Hepatocyte (in vitro differentiated cells): ENCODE data around the gene PAX3. TPM values are rescaled to one million over a fixed set of nuclear protein-coding genes. Genes with fewer than 3 reads are reported as not detected.
A peak's percentile ranks its signal among the peaks of the same experiment; 100 is the strongest.

Experiments used
- DNase-seq: peaks from one replicate; pipeline ENCODE4 v3.0.0-alpha.2; 2016; ENCODE audit warnings: low spot score
- H2AFZ ChIP-seq: fragments of 200-600 bp; sonication (generic); 2 replicates; pipeline ENCODE4 v1.6.0; 2016; ENCODE audit warnings: antibody characterized with exemption, mild to moderate bottlenecking
- H3K27ac ChIP-seq: fragments of 200-600 bp; sonication (generic); 2 replicates; pipeline ENCODE4 v1.5.1; 2016; ENCODE audit warnings: mild to moderate bottlenecking
- H3K27me3 ChIP-seq: fragments of 200-600 bp; sonication (generic); 2 replicates; pipeline ENCODE4 v1.6.1; 2016
- H3K36me3 ChIP-seq: fragments of 200-600 bp; sonication (generic); replicated peaks from 2 replicates; pipeline ENCODE4 v1.5.1; 2016; ENCODE audit warnings: low read depth; ENCODE audit not compliant: insufficient read depth
- H3K4me1 ChIP-seq: fragments of 200-600 bp; sonication (generic); 2 replicates; pipeline ENCODE4 v1.5.1; 2016; ENCODE audit warnings: mild to moderate bottlenecking, moderate library complexity; ENCODE audit not compliant: insufficient read depth
- H3K4me2 ChIP-seq: fragments of 200-600 bp; sonication (generic); 2 replicates; pipeline ENCODE4 v1.6.0; 2016
- H3K4me3 ChIP-seq: fragments of 200-600 bp; sonication (generic); 2 replicates; pipeline ENCODE4 v1.5.1; 2016; ENCODE audit warnings: mild to moderate bottlenecking
- H3K79me2 ChIP-seq: fragments of 200-600 bp; sonication (generic); 2 replicates; pipeline ENCODE4 v1.6.0; 2017; ENCODE audit warnings: mild to moderate bottlenecking
- H3K9me2 ChIP-seq: fragments of 200-600 bp; sonication (generic); replicated peaks from 2 replicates; pipeline ENCODE4 v1.6.0; 2017; ENCODE audit warnings: mild to moderate bottlenecking; ENCODE audit not compliant: insufficient read depth
- H3K9me3 ChIP-seq: fragments of 200-600 bp; sonication (generic); 2 replicates; pipeline ENCODE4 v1.5.1; 2016; ENCODE audit warnings: low read depth, mild to moderate bottlenecking
- H4K20me1 ChIP-seq: fragments of 200-600 bp; sonication (generic); 2 replicates; pipeline ENCODE4 v1.6.0; 2016; ENCODE audit warnings: mild to moderate bottlenecking; ENCODE audit not compliant: insufficient read depth, poor library complexity, severe bottlenecking
- EZH2 ChIP-seq: fragments of 200-600 bp; sonication (generic); IDR thresholded peaks from 2 replicates; pipeline ENCODE4 v1.6.1; 2016; ENCODE audit warnings: antibody characterized with exemption, mild to moderate bottlenecking, borderline replicate concordance
- EZH2phosphoT487 ChIP-seq: fragments of 200-600 bp; sonication (generic); IDR thresholded peaks from one replicate; pipeline ENCODE4 v1.6.1; 2018; ENCODE audit warnings: antibody characterized with exemption, mild to moderate bottlenecking, low read depth, moderate library complexity; ENCODE audit not compliant: unreplicated experiment, severe bottlenecking
- WGBS: methylation state at CpG from one replicate; pipeline ENCODE4 v1.1.6; 2016; ENCODE audit warnings: low lambda C conversion rate; ENCODE audit errors: missing lambda C conversion rate; 5-methylcytosine and 5-hydroxymethylcytosine counted together
- polyA plus RNA-seq: library from polyadenylated mRNA; unstranded; fragments of >200 nt; fragmentation: Nextera tagmentation; extraction: Ambion mirVana; gene quantifications from 2 replicates; pipeline ENCODE4 v1.2.1, GENCODE V29; 2016
- total RNA-seq: library from RNA; depleted of rRNA; stranded (reverse); fragments of >200 nt; gene quantifications from 2 replicates; pipeline ENCODE4 v1.2.3, GENCODE V29; 2014
- TF ChIP-seq, protein P1 (sequence below): fragments of 200-600 bp; sonication (generic); IDR thresholded peaks from 2 replicates; pipeline ENCODE4 v1.5.1; 2016; ENCODE audit warnings: antibody characterized with exemption, mild to moderate bottlenecking; ENCODE audit not compliant: poor library complexity

The PAX3 gene
- total and polyA plus RNA-seq, 2 experiments from 2014 or later = not detected

DNA sequence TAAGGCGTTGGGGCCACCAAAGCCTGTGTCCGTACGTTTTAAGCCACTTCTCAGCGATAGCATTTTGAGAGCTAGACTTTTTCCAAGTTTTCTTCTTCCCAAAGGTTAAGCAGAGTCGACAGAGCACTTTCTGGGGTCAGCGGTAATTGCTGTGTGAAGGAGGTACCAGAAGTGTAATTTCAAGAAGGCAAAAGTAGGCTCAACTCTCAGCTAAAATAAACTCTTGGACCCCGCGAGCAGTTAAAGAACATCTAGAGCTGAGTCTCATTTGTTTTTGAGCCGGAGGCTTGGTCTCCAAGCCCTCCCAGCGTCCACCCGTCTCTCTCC, 1.9 kb upstream of the PAX3 start:
- Histone ChIP-seq H3K36me3 (no peaks in the 10 kb centered on the region), H3K4me3 (no peak overlapping the region), H3K4me1 (peaks cover 15% of the 10 kb centered on the region), H3K9me3 (no peaks in the 10 kb centered on the region), H4K20me1 (peaks cover 3% of the 10 kb centered on the region), H3K79me2 (no peaks in the 10 kb centered on the region), H3K27me3 (peaks cover 100% of the 10 kb centered on the region), H3K27ac (no peak overlapping the region), H3K9me2 (no peaks in the 10 kb centered on the region), H3K4me2 (no peak overlapping the region), H2AFZ (no peak overlapping the region)
- TF ChIP-seq EZH2 (no peak), EZH2phosphoT487 (peak; percentile 64)
- no peak for DNase-seq
- 4% methylated on average over 11 of the region's 11 CpGs for WGBS

DNA sequence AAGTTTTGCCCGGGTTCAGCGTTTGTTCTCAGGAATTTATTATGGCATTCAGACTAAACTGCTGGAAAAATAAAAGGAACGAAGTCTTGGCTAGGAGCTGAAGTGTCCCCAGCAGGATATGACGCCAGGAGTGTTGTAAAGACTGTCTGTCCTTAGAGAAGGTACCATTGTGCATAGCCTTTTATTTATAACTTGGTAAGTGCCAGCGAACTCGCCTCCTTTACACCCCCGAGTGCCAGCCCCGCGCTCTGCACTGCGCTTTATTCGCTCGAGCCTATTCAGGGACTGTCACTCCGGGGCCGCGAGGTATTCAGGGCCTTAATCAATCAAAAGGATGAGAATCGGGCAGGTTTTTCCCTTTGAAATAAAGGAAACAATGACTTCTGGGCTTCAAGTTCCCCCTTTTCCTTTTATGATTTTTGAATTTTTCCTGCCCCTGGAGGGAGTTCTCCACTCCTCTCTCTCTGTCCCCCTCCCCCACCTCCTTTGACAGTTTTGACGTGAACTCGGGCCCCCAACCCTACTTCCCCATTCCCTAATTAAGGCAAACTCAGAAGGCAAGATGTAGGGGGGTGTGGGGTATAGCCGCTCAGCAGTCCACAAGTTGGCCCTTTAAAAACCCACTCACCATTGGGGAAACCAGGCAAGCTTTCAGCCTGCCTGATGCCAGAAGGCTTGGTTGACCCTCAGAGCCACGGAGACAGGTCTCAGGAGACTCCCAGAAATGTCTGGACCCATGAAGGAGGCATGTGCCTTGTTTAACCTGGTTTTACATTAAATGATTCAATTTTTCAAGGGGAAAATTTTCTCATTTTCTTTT, 1.3 kb upstream of the PAX3 start:
- no peak overlapping the region for H3K4me3 ChIP-seq
- H3K27ac ChIP-seq = no peak overlapping the region
- H3K27me3 ChIP-seq = peaks cover 100% of the 10 kb centered on the region
- no peak overlapping the region for H3K4me2 ChIP-seq
- H2AFZ ChIP-seq = no peak overlapping the region
- TF ChIP-seq EZH2phosphoT487 (peak; percentile 72), EZH2 (peak; percentile 11)
- TF ChIP-seq, protein P1, sequence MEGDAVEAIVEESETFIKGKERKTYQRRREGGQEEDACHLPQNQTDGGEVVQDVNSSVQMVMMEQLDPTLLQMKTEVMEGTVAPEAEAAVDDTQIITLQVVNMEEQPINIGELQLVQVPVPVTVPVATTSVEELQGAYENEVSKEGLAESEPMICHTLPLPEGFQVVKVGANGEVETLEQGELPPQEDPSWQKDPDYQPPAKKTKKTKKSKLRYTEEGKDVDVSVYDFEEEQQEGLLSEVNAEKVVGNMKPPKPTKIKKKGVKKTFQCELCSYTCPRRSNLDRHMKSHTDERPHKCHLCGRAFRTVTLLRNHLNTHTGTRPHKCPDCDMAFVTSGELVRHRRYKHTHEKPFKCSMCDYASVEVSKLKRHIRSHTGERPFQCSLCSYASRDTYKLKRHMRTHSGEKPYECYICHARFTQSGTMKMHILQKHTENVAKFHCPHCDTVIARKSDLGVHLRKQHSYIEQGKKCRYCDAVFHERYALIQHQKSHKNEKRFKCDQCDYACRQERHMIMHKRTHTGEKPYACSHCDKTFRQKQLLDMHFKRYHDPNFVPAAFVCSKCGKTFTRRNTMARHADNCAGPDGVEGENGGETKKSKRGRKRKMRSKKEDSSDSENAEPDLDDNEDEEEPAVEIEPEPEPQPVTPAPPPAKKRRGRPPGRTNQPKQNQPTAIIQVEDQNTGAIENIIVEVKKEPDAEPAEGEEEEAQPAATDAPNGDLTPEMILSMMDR = no peak
- H3K9me3 ChIP-seq = no peaks in the 10 kb centered on the region
- H3K9me2 ChIP-seq = no peaks in the 10 kb centered on the region
- WGBS = 4% methylated on average over 20 of the region's 20 CpGs
- no peak for DNase-seq
- H3K4me1 ChIP-seq = peaks cover 9% of the 10 kb centered on the region
- H3K79me2 ChIP-seq = no peaks in the 10 kb centered on the region
- H4K20me1 ChIP-seq = peaks cover 3% of the 10 kb centered on the region
- H3K36me3 ChIP-seq = no peaks in the 10 kb centered on the region

DNA sequence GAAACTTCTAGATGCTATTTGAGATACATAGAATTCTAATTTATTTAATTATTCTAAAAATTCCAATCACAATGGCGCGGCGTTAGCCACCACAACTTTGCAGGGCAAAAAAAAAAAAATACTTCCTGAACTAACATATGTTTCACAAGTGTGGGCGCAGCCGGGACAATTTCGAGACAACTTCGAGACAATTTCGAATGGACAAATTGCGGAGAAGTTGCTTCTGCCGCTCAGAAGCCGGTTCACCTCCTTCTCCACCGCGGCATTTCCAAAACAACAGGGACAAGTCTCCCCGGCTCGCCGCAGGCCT, 842 bp downstream of the PAX3 start:
- 5% methylated on average over 15 of the region's 16 CpGs for WGBS
- Histone ChIP-seq H3K79me2 (no peaks in the 10 kb centered on the region), H4K20me1 (no peaks in the 10 kb centered on the region), H3K27me3 (peaks cover 99% of the 10 kb centered on the region), H2AFZ (no peak overlapping the region), H3K27ac (no peak overlapping the region), H3K9me2 (no peaks in the 10 kb centered on the region), H3K36me3 (no peaks in the 10 kb centered on the region), H3K4me3 (no peak overlapping the region), H3K4me2 (peak overlapping the region; percentile 65), H3K4me1 (peaks cover 6% of the 10 kb centered on the region), H3K9me3 (no peaks in the 10 kb centered on the region)
- TF ChIP-seq EZH2phosphoT487 (no peak), EZH2 (no peak)
- TF ChIP-seq, protein P1 = no peak
- no peak for DNase-seq

DNA sequence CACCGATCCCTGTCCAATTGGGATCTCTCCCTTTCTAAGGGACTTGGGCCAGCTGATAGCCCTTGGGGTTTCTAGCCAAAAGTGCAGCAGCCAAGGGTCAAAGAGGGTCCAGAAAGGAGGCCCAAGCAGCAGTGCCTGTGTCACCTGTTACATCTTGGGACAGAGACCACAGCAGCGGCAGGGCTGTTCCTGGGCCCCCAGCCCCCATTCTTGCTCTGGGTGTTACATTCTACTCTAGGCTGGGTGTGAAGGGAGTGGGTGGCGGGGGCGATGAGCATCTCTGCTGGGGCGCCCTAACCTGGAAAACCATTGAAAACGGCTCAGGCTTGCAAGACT, 1.2 kb downstream of the PAX3 start:
- WGBS = 8% methylated on average over 6 of the region's 6 CpGs
- H3K4me1 ChIP-seq = peaks cover 6% of the 10 kb centered on the region

More for the DNA sequence above, 1.2 kb downstream of the PAX3 start:
- H3K9me3 ChIP-seq = no peaks in the 10 kb centered on the region
- peaks cover 99% of the 10 kb centered on the region for H3K27me3 ChIP-seq
- H3K9me2 ChIP-seq = no peaks in the 10 kb centered on the region
- TF ChIP-seq, protein P1 = no peak
- TF ChIP-seq EZH2 (no peak), EZH2phosphoT487 (no peak)
- no peak overlapping the region for H3K27ac ChIP-seq
- no peak overlapping the region for H2AFZ ChIP-seq
- H3K36me3 ChIP-seq = no peaks in the 10 kb centered on the region
- no peak overlapping the region for H3K4me3 ChIP-seq
- no peak for DNase-seq
- no peak overlapping the region for H3K4me2 ChIP-seq
- no peaks in the 10 kb centered on the region for H3K79me2 ChIP-seq
- H4K20me1 ChIP-seq = no peaks in the 10 kb centered on the region
